ENCODE data around the gene ZNF668. TPM values are rescaled to one million over a fixed set of nuclear protein-coding genes. Genes with fewer than 3 reads are reported as not detected.

The ZNF668 gene
- total RNA-seq, 2 donors from 2014 or later = 15.6 to 21.4 TPM

DNA sequence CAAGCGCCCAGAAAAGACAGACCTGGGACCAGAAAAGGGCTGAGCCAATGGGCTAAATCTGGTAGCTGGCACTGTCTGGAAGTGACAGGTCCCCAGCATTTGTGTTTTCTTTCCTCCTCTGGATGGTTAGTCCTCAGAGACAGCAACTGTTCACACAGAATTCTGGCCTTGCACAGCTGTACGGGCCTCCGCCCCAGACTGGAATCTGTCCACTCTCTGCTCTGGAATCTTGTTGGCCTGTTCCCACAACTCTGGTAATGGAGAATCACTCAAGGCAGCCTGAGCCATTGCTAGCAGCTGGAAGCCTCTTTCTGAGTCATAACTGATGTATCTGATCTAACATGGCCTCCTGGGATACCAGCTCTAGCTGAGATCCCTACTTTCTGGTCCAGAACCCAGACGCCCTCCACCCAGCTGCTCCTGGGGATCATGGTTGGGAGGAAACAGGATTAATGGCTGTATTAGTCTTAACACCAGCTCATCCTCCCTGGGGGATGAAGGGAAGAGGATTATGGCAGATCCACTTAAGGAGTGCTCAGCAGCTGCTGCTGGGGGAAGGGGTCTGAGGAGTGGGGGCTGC is 9.1 kb downstream of the ZNF668 start:
- Histone ChIP-seq H3K9me3 (no peaks in the 10 kb centered on the region), H3K27me3 (replicated peaks; ENCODE audit: insufficient read depth) (no peaks in the 10 kb centered on the region), H3K4me1 (replicated peaks) (no peaks in the 10 kb centered on the region), H3K4me3 (no peak overlapping the region), H3K27ac (no peak overlapping the region), H3K36me3 (no peaks in the 10 kb centered on the region)
- TF ChIP-seq POLR2A (IDR thresholded peaks at IDR 0.05) (no peak), POLR2AphosphoS5 (IDR thresholded peaks at IDR 0.05) (no peak)
- TF ChIP-seq, protein P1, sequence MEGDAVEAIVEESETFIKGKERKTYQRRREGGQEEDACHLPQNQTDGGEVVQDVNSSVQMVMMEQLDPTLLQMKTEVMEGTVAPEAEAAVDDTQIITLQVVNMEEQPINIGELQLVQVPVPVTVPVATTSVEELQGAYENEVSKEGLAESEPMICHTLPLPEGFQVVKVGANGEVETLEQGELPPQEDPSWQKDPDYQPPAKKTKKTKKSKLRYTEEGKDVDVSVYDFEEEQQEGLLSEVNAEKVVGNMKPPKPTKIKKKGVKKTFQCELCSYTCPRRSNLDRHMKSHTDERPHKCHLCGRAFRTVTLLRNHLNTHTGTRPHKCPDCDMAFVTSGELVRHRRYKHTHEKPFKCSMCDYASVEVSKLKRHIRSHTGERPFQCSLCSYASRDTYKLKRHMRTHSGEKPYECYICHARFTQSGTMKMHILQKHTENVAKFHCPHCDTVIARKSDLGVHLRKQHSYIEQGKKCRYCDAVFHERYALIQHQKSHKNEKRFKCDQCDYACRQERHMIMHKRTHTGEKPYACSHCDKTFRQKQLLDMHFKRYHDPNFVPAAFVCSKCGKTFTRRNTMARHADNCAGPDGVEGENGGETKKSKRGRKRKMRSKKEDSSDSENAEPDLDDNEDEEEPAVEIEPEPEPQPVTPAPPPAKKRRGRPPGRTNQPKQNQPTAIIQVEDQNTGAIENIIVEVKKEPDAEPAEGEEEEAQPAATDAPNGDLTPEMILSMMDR (IDR thresholded peaks at IDR 0.05) = no peak
- intact Hi-C loops (cut with DNase I) = no loop called here
- WGBS = 71% methylated on average over 4 of the region's 4 CpGs
- DNase-seq (ENCODE audit: low spot score) = no peak

DNA sequence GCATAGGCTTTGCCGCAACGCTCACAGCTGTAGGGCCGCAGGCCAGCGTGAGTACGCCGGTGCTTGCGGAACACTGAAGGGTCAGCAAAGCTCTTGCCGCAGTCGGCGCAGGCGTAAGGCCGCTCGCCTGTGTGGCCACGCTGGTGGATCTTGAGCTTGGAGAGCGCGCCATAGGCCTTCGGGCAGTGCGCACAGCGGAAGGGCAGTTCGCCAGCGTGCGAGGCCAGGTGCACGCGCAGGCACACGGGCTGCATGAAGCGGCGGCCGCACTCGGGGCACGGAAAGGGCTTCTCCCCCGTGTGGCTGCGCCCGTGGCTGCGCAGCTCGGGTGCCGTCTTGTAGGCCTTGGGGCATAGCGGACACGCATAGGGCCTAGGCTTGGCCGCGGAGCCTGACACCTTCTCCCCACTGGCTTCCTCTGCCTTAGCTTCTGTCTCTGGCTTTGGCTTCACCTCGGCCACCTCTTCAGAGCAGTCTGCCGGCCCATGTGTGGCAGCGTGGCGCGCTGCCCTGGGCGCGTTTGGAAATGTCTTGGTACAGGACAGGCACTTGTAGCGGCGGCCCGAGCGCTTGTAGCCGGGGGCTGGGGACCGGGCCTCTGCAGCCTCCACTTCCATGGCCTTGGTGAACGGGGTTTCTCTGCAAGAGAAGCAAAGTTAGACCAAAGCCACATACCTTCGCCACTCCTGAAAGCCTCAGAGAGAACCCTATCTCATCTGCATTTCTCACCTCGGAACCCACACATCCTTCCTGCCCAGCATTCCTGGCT is 10.0 kb downstream of the ZNF668 start:
- no peak for DNase-seq (ENCODE audit: low spot score)
- H3K36me3 ChIP-seq = no peaks in the 10 kb centered on the region
- H3K27ac ChIP-seq = no peak overlapping the region
- H3K4me3 ChIP-seq = no peak overlapping the region
- intact Hi-C loops (cut with DNase I) = no loop called here
- no peaks in the 10 kb centered on the region for H3K9me3 ChIP-seq
- H3K27me3 ChIP-seq (replicated peaks; ENCODE audit: insufficient read depth) = no peaks in the 10 kb centered on the region
- no peaks in the 10 kb centered on the region for H3K4me1 ChIP-seq (replicated peaks)
- WGBS = 87% methylated on average over 56 of the region's 56 CpGs
- TF ChIP-seq, protein P1 (IDR thresholded peaks at IDR 0.05) = no peak
- TF ChIP-seq POLR2AphosphoS5 (IDR thresholded peaks at IDR 0.05) (no peak), POLR2A (IDR thresholded peaks at IDR 0.05) (no peak)

DNA sequence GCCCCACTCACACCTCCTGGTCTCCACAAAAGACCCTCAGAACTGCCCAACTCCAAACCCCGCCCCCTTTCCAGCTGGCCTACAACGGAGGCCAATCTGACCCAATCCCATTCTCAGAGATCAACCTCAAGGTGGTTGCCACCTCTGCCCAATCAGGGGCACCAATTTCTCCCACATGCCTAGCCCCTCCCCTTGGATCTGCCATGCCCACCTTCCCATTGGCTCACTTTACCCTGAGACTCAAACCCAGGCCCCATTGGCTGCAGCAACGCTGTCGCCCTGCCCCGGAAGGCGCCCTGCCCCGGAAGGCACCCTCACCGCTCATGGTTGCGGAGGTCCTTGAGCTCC is 10.6 kb downstream of the ZNF668 start:
- Histone ChIP-seq H3K27ac (no peak overlapping the region), H3K4me1 (replicated peaks) (no peaks in the 10 kb centered on the region), H3K36me3 (no peaks in the 10 kb centered on the region), H3K4me3 (no peak overlapping the region), H3K9me3 (no peaks in the 10 kb centered on the region), H3K27me3 (replicated peaks; ENCODE audit: insufficient read depth) (no peaks in the 10 kb centered on the region)
- DNase-seq (ENCODE audit: low spot score) = no peak
- no peak for TF ChIP-seq POLR2A (IDR thresholded peaks at IDR 0.05)
- no peak for TF ChIP-seq POLR2AphosphoS5 (IDR thresholded peaks at IDR 0.05)
- intact Hi-C loops (cut with DNase I) = no loop called here
- 91% methylated on average over 9 of the region's 9 CpGs for WGBS

DNA sequence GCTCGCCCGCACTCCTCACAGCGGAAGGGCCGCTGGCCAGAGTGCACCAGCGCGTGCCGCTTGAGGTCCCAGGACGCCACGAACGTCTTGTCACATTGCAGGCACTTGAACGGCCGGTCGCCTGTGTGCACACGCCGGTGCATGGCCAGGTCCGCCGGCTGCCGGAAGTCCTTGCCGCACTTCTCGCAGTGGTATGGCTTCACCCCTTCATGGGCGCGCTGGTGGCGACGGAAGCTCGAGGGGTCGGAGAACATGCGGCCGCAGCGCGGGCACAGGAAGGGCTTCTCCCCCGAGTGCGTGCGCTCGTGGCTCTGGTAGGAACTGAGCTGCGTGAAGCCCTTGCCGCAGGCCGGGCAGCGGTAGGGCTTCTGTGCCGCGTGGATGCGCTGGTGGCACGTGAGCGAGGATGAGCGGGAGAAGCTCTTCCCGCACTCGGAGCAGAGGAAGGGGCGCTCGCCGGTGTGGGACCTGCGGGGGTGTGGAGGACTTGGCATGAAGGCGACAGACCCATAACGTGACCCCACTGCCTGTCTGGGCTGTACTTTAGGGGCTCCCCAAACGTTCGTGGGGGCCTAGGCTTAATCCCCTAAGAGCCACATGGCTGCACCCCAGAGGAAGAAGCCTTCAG is 12.1 kb downstream of the ZNF668 start:
- H3K27me3 ChIP-seq (replicated peaks; ENCODE audit: insufficient read depth) = no peaks in the 10 kb centered on the region
- H3K4me3 ChIP-seq = no peak overlapping the region
- no peak overlapping the region for H3K27ac ChIP-seq
- H3K9me3 ChIP-seq = no peaks in the 10 kb centered on the region
- H3K36me3 ChIP-seq = no peaks in the 10 kb centered on the region
- intact Hi-C loops (cut with DNase I) = no loop called here
- no peak for DNase-seq (ENCODE audit: low spot score)
- WGBS = 95% methylated on average over 54 of the region's 54 CpGs
- H3K4me1 ChIP-seq (replicated peaks) = no peaks in the 10 kb centered on the region
- TF ChIP-seq, protein P1 (IDR thresholded peaks at IDR 0.05) = no peak
- no peak for TF ChIP-seq POLR2AphosphoS5 (IDR thresholded peaks at IDR 0.05)
- no peak for TF ChIP-seq POLR2A (IDR thresholded peaks at IDR 0.05)

DNA sequence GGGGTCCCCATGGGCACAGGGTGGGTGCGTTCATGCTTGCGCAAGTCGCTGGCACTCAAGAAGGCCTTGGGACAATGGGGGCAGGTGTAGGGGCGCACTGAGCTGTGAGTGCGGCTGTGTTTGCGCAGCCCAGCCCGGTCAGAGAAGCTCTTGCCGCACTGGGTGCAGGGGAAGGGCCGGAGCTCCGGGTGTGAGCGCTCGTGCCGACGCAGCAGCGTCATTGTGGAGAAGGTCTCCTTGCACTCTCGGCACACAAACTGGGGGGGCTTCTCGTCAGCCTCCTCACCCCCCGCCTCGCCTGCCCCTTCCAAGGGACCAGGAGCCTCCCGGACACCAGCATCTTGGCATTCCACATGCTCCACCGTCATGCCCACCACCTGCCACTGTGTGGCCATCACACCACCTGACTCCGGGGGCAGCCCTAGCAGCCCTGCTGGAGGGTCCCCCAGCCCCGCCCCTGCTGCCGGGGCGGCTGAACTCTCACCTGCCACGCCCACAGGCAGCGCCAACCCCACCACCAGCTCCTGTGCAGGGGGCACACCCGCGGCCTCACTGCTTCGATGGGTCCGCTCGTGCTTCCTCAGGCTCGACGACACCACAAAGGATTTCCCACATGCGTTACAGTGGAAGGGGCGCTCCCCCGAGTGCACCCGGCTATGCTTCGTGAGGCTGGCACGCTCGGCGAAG is 12.8 kb downstream of the ZNF668 start:
- Histone ChIP-seq H3K36me3 (no peaks in the 10 kb centered on the region), H3K4me1 (replicated peaks) (no peaks in the 10 kb centered on the region), H3K27me3 (replicated peaks; ENCODE audit: insufficient read depth) (no peaks in the 10 kb centered on the region), H3K4me3 (no peak overlapping the region), H3K9me3 (no peaks in the 10 kb centered on the region), H3K27ac (no peak overlapping the region)
- TF ChIP-seq, protein P1 (IDR thresholded peaks at IDR 0.05) = no peak
- TF ChIP-seq POLR2AphosphoS5 (IDR thresholded peaks at IDR 0.05) = no peak
- TF ChIP-seq POLR2A (IDR thresholded peaks at IDR 0.05) = no peak
- 93% methylated on average over 40 of the region's 42 CpGs for WGBS
- intact Hi-C loops (cut with DNase I) = no loop called here
- DNase-seq (ENCODE audit: low spot score) = no peak

Data from prostate gland (tissue), 2 donors.